ENCODE data around the gene CCDC88B.

Gene CCDC88B

DNA sequence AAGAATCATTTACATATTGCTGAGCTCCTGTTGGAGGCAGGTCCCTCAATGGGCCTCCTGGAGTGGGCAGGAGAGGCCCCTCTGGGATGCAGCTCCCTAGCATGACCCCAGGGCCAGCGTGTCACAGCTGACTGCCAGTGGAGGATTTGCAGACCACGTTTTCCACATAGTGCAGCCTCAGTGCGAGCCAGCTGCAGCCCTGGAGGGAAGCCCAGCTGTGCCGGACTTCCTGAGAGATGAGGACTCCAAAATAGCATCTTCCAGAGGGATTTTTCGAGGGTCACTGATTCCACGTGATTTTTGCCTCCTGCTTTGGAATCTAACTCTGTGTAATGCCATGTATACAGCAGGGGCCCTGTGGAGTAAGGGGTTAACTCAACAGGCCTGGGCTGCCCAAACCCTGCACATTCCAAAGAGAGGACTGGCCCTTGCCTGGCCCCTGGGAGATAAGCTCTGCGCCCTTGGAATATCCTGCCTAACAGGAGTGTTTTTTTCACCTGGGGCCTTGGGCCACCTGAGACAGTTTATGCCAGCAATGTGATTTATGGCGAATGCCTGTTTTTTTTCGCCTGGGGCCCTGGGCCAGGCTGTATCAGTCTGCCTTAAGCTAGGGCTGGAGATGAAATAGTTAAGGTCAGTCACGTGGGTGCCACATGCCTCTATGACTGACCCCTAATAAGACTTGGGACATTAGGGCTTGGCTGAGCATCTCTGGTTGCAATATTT lies 66.4 kb downstream of the CCDC88B start:
- TF ChIP-seq, protein P1, sequence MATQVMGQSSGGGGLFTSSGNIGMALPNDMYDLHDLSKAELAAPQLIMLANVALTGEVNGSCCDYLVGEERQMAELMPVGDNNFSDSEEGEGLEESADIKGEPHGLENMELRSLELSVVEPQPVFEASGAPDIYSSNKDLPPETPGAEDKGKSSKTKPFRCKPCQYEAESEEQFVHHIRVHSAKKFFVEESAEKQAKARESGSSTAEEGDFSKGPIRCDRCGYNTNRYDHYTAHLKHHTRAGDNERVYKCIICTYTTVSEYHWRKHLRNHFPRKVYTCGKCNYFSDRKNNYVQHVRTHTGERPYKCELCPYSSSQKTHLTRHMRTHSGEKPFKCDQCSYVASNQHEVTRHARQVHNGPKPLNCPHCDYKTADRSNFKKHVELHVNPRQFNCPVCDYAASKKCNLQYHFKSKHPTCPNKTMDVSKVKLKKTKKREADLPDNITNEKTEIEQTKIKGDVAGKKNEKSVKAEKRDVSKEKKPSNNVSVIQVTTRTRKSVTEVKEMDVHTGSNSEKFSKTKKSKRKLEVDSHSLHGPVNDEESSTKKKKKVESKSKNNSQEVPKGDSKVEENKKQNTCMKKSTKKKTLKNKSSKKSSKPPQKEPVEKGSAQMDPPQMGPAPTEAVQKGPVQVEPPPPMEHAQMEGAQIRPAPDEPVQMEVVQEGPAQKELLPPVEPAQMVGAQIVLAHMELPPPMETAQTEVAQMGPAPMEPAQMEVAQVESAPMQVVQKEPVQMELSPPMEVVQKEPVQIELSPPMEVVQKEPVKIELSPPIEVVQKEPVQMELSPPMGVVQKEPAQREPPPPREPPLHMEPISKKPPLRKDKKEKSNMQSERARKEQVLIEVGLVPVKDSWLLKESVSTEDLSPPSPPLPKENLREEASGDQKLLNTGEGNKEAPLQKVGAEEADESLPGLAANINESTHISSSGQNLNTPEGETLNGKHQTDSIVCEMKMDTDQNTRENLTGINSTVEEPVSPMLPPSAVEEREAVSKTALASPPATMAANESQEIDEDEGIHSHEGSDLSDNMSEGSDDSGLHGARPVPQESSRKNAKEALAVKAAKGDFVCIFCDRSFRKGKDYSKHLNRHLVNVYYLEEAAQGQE (IDR thresholded peaks at IDR 0.05; ENCODE audit: insufficient read depth in 1 of 2, low read depth in 2 of 2, low read length in 2 of 2) = no peak
- TF ChIP-seq SIN3A (IDR thresholded peaks at IDR 0.05; ENCODE audit: borderline replicate concordance, insufficient read depth, low read length) = no peak
- no peak for TF ChIP-seq POLR2AphosphoS5 (IDR thresholded peaks at IDR 0.05; ENCODE audit: low read depth, low read length)
- no peak for TF ChIP-seq TAF1 (IDR thresholded peaks at IDR 0.05; ENCODE audit: borderline replicate concordance, insufficient read depth, low read length)
- TF ChIP-seq FOXP2 (optimal IDR thresholded peaks at IDR 0.05; ENCODE audit: borderline replicate concordance, extremely low read depth, extremely low read length, insufficient read depth) = no peak

All from PFSK-1 (cell line).